H1 (cell line): ENCODE data around the gene RNF166. TPM values are rescaled to one million over a fixed set of nuclear protein-coding genes. Genes with fewer than 3 reads are reported as not detected.
A peak's percentile ranks its signal among the peaks of the same experiment; 100 is the strongest.

Source experiments
- CTCF ChIA-PET: fragments of 300-600 bp; sonication (Branson Sonifier 250); formaldehyde crosslinking; loops from one replicate; lab custom pipeline; 2021; ENCODE audit not compliant: partially characterized antibody; lab: Charles Lee
- POLR2A ChIA-PET: fragments of 300-600 bp; sonication (Branson Sonifier 250); formaldehyde crosslinking; loops from one replicate; lab custom pipeline; 2021; ENCODE audit warnings: inconsistent platforms; ENCODE audit not compliant: partially characterized antibody; lab: Charles Lee
- DNase-seq, 2 experiments: peaks; one replicate each; pipeline versions ENCODE4 v3.0.0 to v3.0.0-alpha.2; 2010 to 2022; ENCODE audit warnings: low spot score in 2 of 2, low read depth in 1 of 2, mixed read lengths in 1 of 2
- FAIRE-seq: peaks from 2 replicates; lab custom pipeline; 2011; peaks lifted over from hg19 to GRCh38; lab: Jason Lieb, UNC
- H2AFZ ChIP-seq: 2 replicates; pipeline ENCODE4 v1.8.1; 2012; ENCODE audit warnings: low read length, inconsistent platforms
- H2AK5ac ChIP-seq: 2 replicates; pipeline ENCODE4 v1.6.1; 2013; ENCODE audit warnings: low read depth, low read length
- H2BK120ac ChIP-seq: replicated peaks from 2 replicates; pipeline ENCODE3; 2013; ENCODE audit warnings: low read depth, low read length, inconsistent platforms
- H2BK12ac ChIP-seq: 2 replicates; pipeline ENCODE4 v1.6.1; 2013; ENCODE audit warnings: low read depth, low read length
- H2BK15ac ChIP-seq: 2 replicates; pipeline ENCODE4 v1.6.1; 2013; ENCODE audit warnings: low read length
- H2BK20ac ChIP-seq: 2 replicates; pipeline ENCODE4 v1.6.1; 2013; ENCODE audit warnings: low read length
- H2BK5ac ChIP-seq: 2 replicates; pipeline ENCODE4 v1.6.1; 2013; ENCODE audit warnings: low read depth, low read length
- H3K14ac ChIP-seq: 2 replicates; pipeline ENCODE4 v1.6.1; 2013; ENCODE audit warnings: inconsistent platforms; ENCODE audit not compliant: insufficient read length
- H3K18ac ChIP-seq: 2 replicates; pipeline ENCODE4 v1.6.1; 2013; ENCODE audit warnings: low read length; ENCODE audit errors: extremely low read depth
- H3K23ac ChIP-seq: 2 replicates; pipeline ENCODE4 v1.6.1; 2013; ENCODE audit warnings: inconsistent platforms; ENCODE audit not compliant: insufficient read length
- H3K23me2 ChIP-seq: 2 replicates; pipeline ENCODE4 v1.6.1; 2013; ENCODE audit warnings: low read depth, low read length
- H3K27ac ChIP-seq: 2 replicates; pipeline ENCODE4 v1.6.1; 2011; ENCODE audit warnings: low read depth, low read length, inconsistent platforms
- H3K27me3 ChIP-seq, 4 experiments: replicated peaks in 1 of 4; 1 replicate in 1 of 4; 2 replicates in 3 of 4; pipeline versions ENCODE4 v1.6.1 to v1.8.1; 2011 to 2013; ENCODE audit warnings: low read length in 3 of 4, mild to moderate bottlenecking in 3 of 4, inconsistent platforms in 2 of 4, mixed read lengths in 2 of 4, moderate library complexity in 1 of 4; ENCODE audit not compliant: control insufficient read depth in 3 of 4, insufficient read depth in 3 of 4; ENCODE audit errors: extremely low read depth in 1 of 4
- H3K36me3 ChIP-seq, 4 experiments: 2 replicates each; pipeline versions ENCODE4 v1.6.1 to v1.8.1; 2011 to 2013; ENCODE audit warnings: mild to moderate bottlenecking in 4 of 4, low read length in 3 of 4, moderate library complexity in 2 of 4, control low read depth in 1 of 4, inconsistent platforms in 1 of 4; ENCODE audit not compliant: insufficient read depth in 4 of 4, control insufficient read depth in 2 of 4
- H3K4ac ChIP-seq: replicated peaks from 2 replicates; pipeline ENCODE3; 2013; ENCODE audit warnings: low read length, low read depth, mixed read lengths, inconsistent platforms; ENCODE audit not compliant: insufficient read length
- H3K4me1 ChIP-seq, 4 experiments: replicated peaks in 1 of 4; 1 replicate in 1 of 4; 2 replicates in 3 of 4; pipeline versions ENCODE4 v1.6.1 to v1.8.1; 2011 to 2013; ENCODE audit warnings: low read length in 3 of 4, inconsistent platforms in 2 of 4, mixed read lengths in 1 of 4; ENCODE audit not compliant: insufficient read depth in 4 of 4, control insufficient read depth in 3 of 4
- H3K4me2 ChIP-seq, 2 experiments: 2 replicates each; pipeline versions ENCODE4 v1.6.1 to v1.8.1; 2011 to 2013; ENCODE audit warnings: low read depth in 2 of 2, low read length in 2 of 2, control low read depth in 1 of 2, inconsistent platforms in 1 of 2, mild to moderate bottlenecking in 1 of 2; ENCODE audit not compliant: insufficient read depth in 1 of 2
- H3K4me3 ChIP-seq, 4 experiments: fragments of 200-600, 300-600 bp in 1 of 4; sonication (generic), shearing (Covaris generic), sonication (Bioruptor Twin) in 1 of 4; 2 replicates each; pipeline versions ENCODE4 v1.5.1 to v1.8.1; 2011 to 2016; ENCODE audit warnings: low read length in 4 of 4, low read depth in 3 of 4, control low read depth in 2 of 4, inconsistent platforms in 2 of 4, mild to moderate bottlenecking in 2 of 4, mixed read lengths in 1 of 4, moderate library complexity in 1 of 4; ENCODE audit not compliant: insufficient read depth in 2 of 4; ENCODE audit errors: extremely low read depth in 1 of 4
- H3K56ac ChIP-seq: replicated peaks from 2 replicates; pipeline ENCODE3; 2013; ENCODE audit warnings: low read depth, mild to moderate bottlenecking, mixed read lengths, low read length, inconsistent platforms; ENCODE audit not compliant: insufficient read length
- H3K79me1 ChIP-seq: 2 replicates; pipeline ENCODE4 v1.6.1; 2013; ENCODE audit warnings: low read depth, low read length, control low read depth
- H3K79me2 ChIP-seq, 2 experiments: 2 replicates each; pipeline versions ENCODE4 v1.6.1 to v1.8.1; 2012 to 2013; ENCODE audit warnings: low read length in 2 of 2, mild to moderate bottlenecking in 2 of 2, inconsistent platforms in 1 of 2; ENCODE audit not compliant: insufficient read depth in 2 of 2, control insufficient read depth in 1 of 2
- H3K9ac ChIP-seq, 4 experiments: replicated peaks in 1 of 4; 1 replicate in 1 of 4; 2 replicates in 3 of 4; pipeline versions ENCODE4 v1.6.1 to v1.8.1; 2011 to 2013; ENCODE audit warnings: low read depth in 3 of 4, low read length in 3 of 4, control low read depth in 2 of 4, mild to moderate bottlenecking in 2 of 4, moderate library complexity in 2 of 4, inconsistent platforms in 1 of 4; ENCODE audit errors: extremely low read depth in 1 of 4
- H3K9me3 ChIP-seq, 2 experiments: 2 replicates each; pipeline versions ENCODE4 v1.6.1 to v1.8.1; 2012 to 2013; ENCODE audit warnings: mild to moderate bottlenecking in 2 of 2, moderate library complexity in 2 of 2, control low read depth in 1 of 2, inconsistent platforms in 1 of 2, low read depth in 1 of 2, low read length in 1 of 2, mixed read lengths in 1 of 2; ENCODE audit not compliant: insufficient read depth in 2 of 2
- H4K20me1 ChIP-seq, 2 experiments: replicated peaks in 1 of 2; 2 replicates each; pipeline versions ENCODE3 to v1.8.1; 2011 to 2013; ENCODE audit warnings: inconsistent platforms in 2 of 2, low read length in 2 of 2, mild to moderate bottlenecking in 1 of 2; ENCODE audit not compliant: insufficient read depth in 2 of 2, control insufficient read depth in 1 of 2
- H4K5ac ChIP-seq: 2 replicates; pipeline ENCODE4 v1.6.1; 2013; ENCODE audit warnings: low read length, low read depth, mixed read lengths, inconsistent platforms; ENCODE audit not compliant: insufficient read length
- H4K8ac ChIP-seq: 2 replicates; pipeline ENCODE4 v1.8.0; 2013; ENCODE audit warnings: mild to moderate bottlenecking, moderate library complexity, low read length, inconsistent platforms; ENCODE audit not compliant: insufficient read depth; ENCODE audit errors: extremely low read depth
- H4K91ac ChIP-seq: replicated peaks from 2 replicates; pipeline ENCODE3; 2013; ENCODE audit warnings: low read length, mixed read lengths, inconsistent platforms; ENCODE audit not compliant: insufficient read length
- BACH1 ChIP-seq: IDR thresholded peaks from 2 replicates; pipeline ENCODE4 v1.6.1; 2012; ENCODE audit warnings: low read length, improper control_type of control experiment
- GTF2F1 ChIP-seq: IDR thresholded peaks from 2 replicates; pipeline ENCODE4 v1.6.1; 2012; ENCODE audit warnings: low read depth, low read length, improper control_type of control experiment, borderline replicate concordance
- HDAC6 ChIP-seq: IDR thresholded peaks from one replicate; pipeline ENCODE4 v1.7.1; 2012; ENCODE audit warnings: low read depth, mild to moderate bottlenecking, inconsistent platforms, low read length, moderate library complexity
- KDM4A ChIP-seq: IDR thresholded peaks from one replicate; pipeline ENCODE4 v1.7.1; 2012; ENCODE audit warnings: low read depth, mild to moderate bottlenecking, moderate library complexity, low read length, inconsistent platforms; ENCODE audit not compliant: severe bottlenecking
- NRF1 ChIP-seq: IDR thresholded peaks from 2 replicates; pipeline ENCODE4 v1.6.1; 2011; ENCODE audit warnings: mild to moderate bottlenecking, low read depth, low read length, improper control_type of control experiment
- POLR2A ChIP-seq, 2 experiments: IDR thresholded peaks; 1 replicate in 1 of 2; 2 replicates in 1 of 2; pipeline ENCODE4 v1.6.1; 2011; ENCODE audit warnings: low read depth in 2 of 2, low read length in 2 of 2, mild to moderate bottlenecking in 2 of 2; ENCODE audit errors: control extremely low read depth in 1 of 2
- RBBP5 ChIP-seq: IDR thresholded peaks from 2 replicates; pipeline ENCODE4 v1.7.1; 2012; ENCODE audit warnings: low read depth, mild to moderate bottlenecking, inconsistent platforms, low read length, moderate library complexity, borderline replicate concordance
- SIRT6 ChIP-seq: IDR thresholded peaks from one replicate; pipeline ENCODE4 v1.7.1; 2012; ENCODE audit warnings: low read length, inconsistent platforms
- WGBS, 2 experiments: shearing (Covaris generic) in 1 of 2; methylation state at CpG; one replicate each; pipeline versions ENCODE4 v1.1.6 to v1.1.7; 2013 to 2015; ENCODE audit warnings: low lambda C conversion rate in 2 of 2, mixed read lengths in 2 of 2, inconsistent platforms in 1 of 2, low coverage in 1 of 2, missing lambda C conversion rate in 1 of 2; ENCODE audit not compliant: insufficient replicate concordance in 2 of 2, insufficient coverage in 1 of 2, insufficient read length in 1 of 2; ENCODE audit errors: extremely low coverage in 1 of 2, missing lambda C conversion rate in 1 of 2; 5-methylcytosine and 5-hydroxymethylcytosine counted together
- polyA plus RNA-seq, 7 experiments: library from polyadenylated mRNA; depleted of rRNA in 3 of 7; stranded (reverse) in 5 of 7; unstranded in 2 of 7; fragments of >200 nt in 5 of 7; fragments of 200-250 nt in 2 of 7; gene quantifications; 1 replicate in 5 of 7; 2 replicates in 1 of 7; 4 replicates in 1 of 7; pipeline versions ENCODE4 v1.2.1 to v1.2.3, GENCODE V29; 2011 to 2013; ENCODE audit warnings: missing spikeins in 2 of 7, mixed read lengths in 2 of 7
- total RNA-seq: library from RNA; stranded (reverse); fragmentation: NEBNext Ultra II Directional; extraction: Animal tissue kit (Norgen Biotek cat#: 25700); gene quantifications from 2 replicates; pipeline ENCODE4 v1.2.1, GENCODE V29; 2021
- TF ChIP-seq, protein P1 (sequence below), 3 experiments: IDR thresholded peaks; 1 replicate in 2 of 3; 2 replicates in 1 of 3; pipeline versions ENCODE4 v1.5.1 to v1.6.1; 2011; ENCODE audit warnings: low read length in 3 of 3, mild to moderate bottlenecking in 3 of 3, inconsistent platforms in 2 of 3, low read depth in 1 of 3, moderate library complexity in 1 of 3; ENCODE audit not compliant: insufficient read depth in 1 of 3; ENCODE audit errors: control extremely low read depth in 1 of 3
- TF ChIP-seq, protein P2 (sequence below): IDR thresholded peaks from 2 replicates; pipeline ENCODE4 v1.6.1; 2012; ENCODE audit warnings: inconsistent platforms

RNF166 gene
- total and polyA plus RNA-seq, 2 of the 8 experiments (the other 6 are each of a cell fraction or from before 2014, with no cell fraction given) = 29.8 to 31.2 TPM

DNA sequence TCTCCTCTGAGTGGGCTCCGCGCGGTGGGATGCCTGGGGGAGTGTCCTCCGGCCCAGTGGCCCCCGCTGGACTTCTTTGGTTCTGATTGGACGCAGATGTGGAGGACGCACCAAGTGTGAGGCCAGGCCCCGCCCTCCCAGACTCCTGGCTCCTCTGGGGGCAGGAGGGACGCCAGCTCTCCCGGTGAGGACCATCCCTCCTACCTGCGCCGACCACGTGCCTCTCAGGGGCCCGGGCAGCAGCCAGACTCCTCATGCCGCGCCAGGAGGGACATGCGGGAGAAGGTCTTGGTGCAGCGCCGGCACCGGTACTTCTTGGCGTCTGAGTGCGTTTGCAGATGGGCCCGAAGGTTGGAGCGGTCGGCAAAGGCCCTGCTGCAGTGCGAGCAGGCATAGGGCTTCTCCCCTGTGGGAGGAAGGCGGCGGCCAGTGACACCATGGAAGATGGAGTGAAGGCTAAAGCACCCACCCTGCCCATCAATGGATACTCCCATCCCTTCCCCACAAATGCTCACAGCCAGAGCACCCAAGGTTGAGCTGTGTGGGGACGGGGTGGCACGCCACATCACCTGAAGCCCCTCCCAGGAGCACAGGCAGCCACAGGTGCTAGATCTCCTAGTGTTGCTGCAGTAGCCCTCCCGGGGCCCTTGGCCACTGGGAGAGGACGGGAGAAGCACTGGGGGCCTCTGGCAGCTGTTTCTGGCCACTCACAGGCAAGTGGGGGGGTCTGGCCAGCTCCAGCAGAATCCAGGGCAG is 27.8 kb downstream of the RNF166 start:
- no peak overlapping the region for H3K18ac ChIP-seq
- CTCF ChIA-PET = interaction anchor here (0.8 to 1.7 kb wide), 2 partner anchors 59 to 69 kb away, joined by 3 read pairs; no protein-coding TSS in a partner anchor
- H3K4ac ChIP-seq = no peak overlapping the region
- no peak overlapping the region for H2BK15ac ChIP-seq
- no peaks in the 10 kb centered on the region for H3K9me3 ChIP-seq
- H3K23me2 ChIP-seq = no peaks in the 10 kb centered on the region
- no peak overlapping the region for H3K14ac ChIP-seq
- H2AFZ ChIP-seq = no peak overlapping the region
- H4K20me1 ChIP-seq = peaks cover 0 to 2% of the 10 kb centered on the region in 2 experiments
- DNase-seq = no peak
- no peak overlapping the region for H4K5ac ChIP-seq
- no peak overlapping the region for H4K91ac ChIP-seq
- WGBS, 2 experiments = 86% methylated on average over 30 of the region's 32 CpGs; no CpG with 5 or more reads in 1 of the 2 experiments
- H3K56ac ChIP-seq = no peak overlapping the region
- POLR2A ChIA-PET = interaction anchor here (0.6 to 1.5 kb wide), 2 partner anchors 9 to 20 kb away, joined by 3 read pairs; no protein-coding TSS in a partner anchor
- peak overlapping the region; percentile 4 for H4K8ac ChIP-seq
- no peak overlapping the region for H3K23ac ChIP-seq
- no peaks in the 10 kb centered on the region for H3K4me1 ChIP-seq
- H3K79me1 ChIP-seq = no peaks in the 10 kb centered on the region
- H2BK120ac ChIP-seq = no peak overlapping the region
- H2BK20ac ChIP-seq = no peak overlapping the region
- no peak overlapping the region for H3K27ac ChIP-seq
- 0 out of 2 replicates have a peak overlapping the region, but pooled peaks have one; percentile 39 for H2BK12ac ChIP-seq
- H3K79me2 ChIP-seq = no peaks in the 10 kb centered on the region
- no peak overlapping the region; the same call in 1 of the 2 replicates for H2BK5ac ChIP-seq
- no peak overlapping the region for H3K4me3 ChIP-seq
- no peaks in the 10 kb centered on the region for H3K36me3 ChIP-seq
- H3K9ac ChIP-seq = no peak overlapping the region
- H3K27me3 ChIP-seq = no peaks in the 10 kb centered on the region
- no peak for FAIRE-seq
- H3K4me2 ChIP-seq = no peak overlapping the region
- H2AK5ac ChIP-seq = no peak overlapping the region
- no peak for TF ChIP-seq KDM4A
- TF ChIP-seq, protein P1, sequence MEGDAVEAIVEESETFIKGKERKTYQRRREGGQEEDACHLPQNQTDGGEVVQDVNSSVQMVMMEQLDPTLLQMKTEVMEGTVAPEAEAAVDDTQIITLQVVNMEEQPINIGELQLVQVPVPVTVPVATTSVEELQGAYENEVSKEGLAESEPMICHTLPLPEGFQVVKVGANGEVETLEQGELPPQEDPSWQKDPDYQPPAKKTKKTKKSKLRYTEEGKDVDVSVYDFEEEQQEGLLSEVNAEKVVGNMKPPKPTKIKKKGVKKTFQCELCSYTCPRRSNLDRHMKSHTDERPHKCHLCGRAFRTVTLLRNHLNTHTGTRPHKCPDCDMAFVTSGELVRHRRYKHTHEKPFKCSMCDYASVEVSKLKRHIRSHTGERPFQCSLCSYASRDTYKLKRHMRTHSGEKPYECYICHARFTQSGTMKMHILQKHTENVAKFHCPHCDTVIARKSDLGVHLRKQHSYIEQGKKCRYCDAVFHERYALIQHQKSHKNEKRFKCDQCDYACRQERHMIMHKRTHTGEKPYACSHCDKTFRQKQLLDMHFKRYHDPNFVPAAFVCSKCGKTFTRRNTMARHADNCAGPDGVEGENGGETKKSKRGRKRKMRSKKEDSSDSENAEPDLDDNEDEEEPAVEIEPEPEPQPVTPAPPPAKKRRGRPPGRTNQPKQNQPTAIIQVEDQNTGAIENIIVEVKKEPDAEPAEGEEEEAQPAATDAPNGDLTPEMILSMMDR (IDR thresholded peaks at IDR 0.05; ENCODE audit: control extremely low read depth in 1 of 3, insufficient read depth in 1 of 3, low read depth in 1 of 3, low read length in 3 of 3) = no peak
- TF ChIP-seq GTF2F1 = no peak
- no peak for TF ChIP-seq HDAC6
- TF ChIP-seq SIRT6 = no peak
- no peak for TF ChIP-seq RBBP5
- TF ChIP-seq BACH1 = no peak
- TF ChIP-seq, protein P2, sequence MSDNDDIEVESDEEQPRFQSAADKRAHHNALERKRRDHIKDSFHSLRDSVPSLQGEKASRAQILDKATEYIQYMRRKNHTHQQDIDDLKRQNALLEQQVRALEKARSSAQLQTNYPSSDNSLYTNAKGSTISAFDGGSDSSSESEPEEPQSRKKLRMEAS = no peak
- no peak for TF ChIP-seq NRF1
- TF ChIP-seq POLR2A (IDR thresholded peaks at IDR 0.05; ENCODE audit: control extremely low read depth in 1 of 2, low read depth in 2 of 2, low read length in 2 of 2) = no peak
